Activated CD4-positive, alpha-beta T cell treated with anti-CD3 and anti-CD28 coated beads, Interleukin-2, amount 10 ng/mL, durations not matched to agents 24 days and 14 days (primary cell): ENCODE results near the gene NCOA3. TPM values are rescaled to one million over a fixed set of nuclear protein-coding genes. Genes with fewer than 3 reads are reported as not detected.
"Not testable (repeated sequence)": the region's sequence is repeated elsewhere in the genome, so short reads cannot be mapped to it uniquely, and the experiment has no call there.

Source experiments
- DNase-seq: peaks from one replicate; pipeline ENCODE4 v3.0.0; 2022
- H3K27ac Mint-ChIP-seq: one replicate; pipeline ENCODE4 v1.8.0; 2022; ENCODE audit warnings: mild to moderate bottlenecking, mixed read lengths
- H3K27me3 Mint-ChIP-seq: one replicate; pipeline ENCODE4 v1.8.0; 2022; ENCODE audit warnings: mixed read lengths
- H3K36me3 Mint-ChIP-seq: one replicate; pipeline ENCODE4 v1.8.0; 2022; ENCODE audit warnings: low read depth, mild to moderate bottlenecking, mixed read lengths
- H3K4me1 Mint-ChIP-seq: one replicate; pipeline ENCODE4 v1.8.0; 2021; ENCODE audit warnings: mixed read lengths
- H3K4me3 Mint-ChIP-seq: one replicate; pipeline ENCODE4 v1.8.0; 2022; ENCODE audit warnings: mild to moderate bottlenecking, moderate library complexity, mixed read lengths
- H3K9me3 Mint-ChIP-seq: one replicate; pipeline ENCODE4 v1.8.0; 2021; ENCODE audit warnings: mixed read lengths
- intact Hi-C: fragments of 100-400 bp; cut with micrococcal nuclease; formaldehyde crosslinking; loops from one replicate; pipeline ENCODE4 v1.15.1; 2023
- total RNA-seq: library from RNA; stranded (reverse); gene quantifications from 2 replicates; pipeline ENCODE4 v1.2.3, GENCODE V29; 2022

The NCOA3 gene
- total RNA-seq, 1 donor from 2014 or later = 140 TPM

DNA sequence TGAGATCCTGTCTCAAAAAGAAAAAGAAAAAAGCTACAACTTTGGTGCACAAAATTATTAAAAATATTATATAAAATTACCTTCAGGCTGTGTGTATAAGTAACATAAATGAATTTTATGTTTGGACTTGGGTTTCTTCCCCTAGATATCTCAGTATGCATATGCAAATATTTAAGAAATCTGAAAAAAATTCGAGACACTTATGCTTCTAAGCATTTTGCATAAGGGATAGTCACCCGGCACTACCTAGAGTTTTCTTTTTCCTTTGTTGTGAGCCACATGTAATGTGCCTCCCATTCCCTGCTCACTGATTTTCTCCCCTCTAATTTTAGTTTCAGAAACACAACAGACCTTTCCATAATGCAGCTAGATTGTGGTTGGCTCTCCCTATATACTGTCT lies 79.4 kb downstream of the NCOA3 start:
- Mint-ChIP-seq H3K9me3 (no peaks in the 10 kb centered on the region), H3K36me3 (peaks cover 36% of the 10 kb centered on the region), H3K4me3 (no peak overlapping the region), H3K27ac (no peak overlapping the region), H3K27me3 (no peaks in the 10 kb centered on the region), H3K4me1 (peaks cover 45% of the 10 kb centered on the region)
- intact Hi-C loops = no loop called here
- no peak for DNase-seq

DNA sequence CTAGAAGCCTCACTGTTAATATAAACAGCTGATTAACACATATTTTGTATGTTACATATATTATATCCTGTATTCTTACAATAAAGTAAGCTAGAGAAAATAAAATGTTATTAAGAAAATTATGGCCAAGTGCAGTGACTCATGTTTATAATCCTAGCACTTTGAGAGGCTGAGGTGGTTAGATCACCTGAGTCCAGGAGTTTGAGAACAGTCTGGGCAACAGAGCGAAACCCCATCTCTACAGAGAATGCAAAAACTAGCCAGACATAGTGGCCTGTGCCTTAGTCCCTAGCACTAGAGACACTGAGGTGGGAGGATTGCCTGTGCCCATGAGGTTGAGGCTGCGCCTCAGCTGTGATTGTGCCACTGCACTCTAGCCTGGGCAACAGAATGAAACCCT lies 81.9 kb downstream of the NCOA3 start:
- Mint-ChIP-seq H3K4me1 (peaks cover 36% of the 10 kb centered on the region), H3K9me3 (no peaks in the 10 kb centered on the region), H3K36me3 (peaks cover 45% of the 10 kb centered on the region), H3K27ac (no peak overlapping the region), H3K27me3 (no peaks in the 10 kb centered on the region), H3K4me3 (no peak overlapping the region)
- intact Hi-C loops = no loop called here
- DNase-seq = no peak

GRCh38 chr20:47585087-47585747 lies 83.5 kb downstream of the NCOA3 start:
- DNase-seq = no peak
- intact Hi-C loops = no loop called here
- Mint-ChIP-seq H3K27ac (peak overlapping the region; percentile 29), H3K9me3 (no peaks in the 10 kb centered on the region), H3K4me3 (no peak overlapping the region), H3K27me3 (no peaks in the 10 kb centered on the region), H3K4me1 (peaks cover 24% of the 10 kb centered on the region), H3K36me3 (peaks cover 43% of the 10 kb centered on the region)

DNA sequence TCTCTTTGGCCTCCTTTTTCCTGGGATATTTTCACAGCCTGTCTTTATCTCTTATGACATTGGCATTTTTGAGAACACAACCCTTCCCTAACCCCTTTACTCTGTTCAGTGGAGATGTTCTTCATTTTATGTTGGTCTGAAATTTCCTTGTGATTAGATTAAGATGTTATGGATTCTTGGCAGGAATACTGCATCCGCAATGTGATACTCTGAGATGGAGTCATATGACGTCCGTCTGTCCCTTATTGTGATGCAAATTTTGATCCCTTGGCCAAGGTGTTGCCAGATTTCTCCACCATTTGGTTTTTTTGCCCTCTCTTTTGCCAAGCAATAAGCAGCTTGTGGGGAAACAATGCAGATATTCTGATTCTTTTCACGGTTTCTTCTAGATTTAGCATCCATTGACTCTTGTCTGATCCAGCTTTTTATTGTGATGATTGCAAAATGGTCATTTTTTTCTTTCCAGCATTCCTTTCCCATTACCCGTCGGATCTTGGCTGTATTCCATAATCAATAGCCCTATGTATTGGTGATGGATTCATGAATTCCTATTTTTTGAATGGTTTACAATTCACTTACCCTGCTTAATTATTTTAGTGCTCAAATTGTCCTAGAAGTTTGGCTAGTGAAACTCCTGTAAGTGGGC lies 85.1 kb downstream of the NCOA3 start:
- peaks cover 47% of the 10 kb centered on the region for H3K36me3 Mint-ChIP-seq
- no peak overlapping the region for H3K4me3 Mint-ChIP-seq
- peak overlapping the region; percentile 5 for H3K27ac Mint-ChIP-seq
- H3K9me3 Mint-ChIP-seq = no peaks in the 10 kb centered on the region
- H3K4me1 Mint-ChIP-seq = peaks cover 23% of the 10 kb centered on the region
- no peaks in the 10 kb centered on the region for H3K27me3 Mint-ChIP-seq
- intact Hi-C loops = no loop called here
- DNase-seq = no peak

DNA sequence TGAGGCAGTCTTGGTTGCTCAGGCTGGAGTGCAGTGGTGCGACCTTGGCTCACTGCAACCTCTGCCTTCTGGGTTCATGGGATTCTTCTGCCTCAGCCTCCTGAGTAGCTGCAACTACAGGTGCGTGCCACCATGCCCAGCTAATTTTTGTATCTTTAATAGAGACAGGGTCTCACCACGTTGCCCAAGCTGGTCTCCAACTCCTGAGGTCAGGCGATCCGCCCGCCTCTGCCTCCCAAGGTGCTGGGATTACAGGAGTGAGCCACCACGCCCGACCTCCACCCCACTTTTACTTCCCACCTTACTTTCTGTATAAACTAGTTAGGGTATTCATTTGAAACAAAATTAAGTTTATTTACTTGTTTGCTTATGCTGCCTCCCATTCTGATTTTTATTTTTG lies 86.5 kb downstream of the NCOA3 start:
- Mint-ChIP-seq H3K4me3 (no peak overlapping the region), H3K36me3 (peaks cover 52% of the 10 kb centered on the region), H3K27ac (no peak overlapping the region), H3K4me1 (peaks cover 23% of the 10 kb centered on the region), H3K9me3 (no peaks in the 10 kb centered on the region), H3K27me3 (no peaks in the 10 kb centered on the region)
- DNase-seq = no peak
- intact Hi-C loops = no loop called here

DNA sequence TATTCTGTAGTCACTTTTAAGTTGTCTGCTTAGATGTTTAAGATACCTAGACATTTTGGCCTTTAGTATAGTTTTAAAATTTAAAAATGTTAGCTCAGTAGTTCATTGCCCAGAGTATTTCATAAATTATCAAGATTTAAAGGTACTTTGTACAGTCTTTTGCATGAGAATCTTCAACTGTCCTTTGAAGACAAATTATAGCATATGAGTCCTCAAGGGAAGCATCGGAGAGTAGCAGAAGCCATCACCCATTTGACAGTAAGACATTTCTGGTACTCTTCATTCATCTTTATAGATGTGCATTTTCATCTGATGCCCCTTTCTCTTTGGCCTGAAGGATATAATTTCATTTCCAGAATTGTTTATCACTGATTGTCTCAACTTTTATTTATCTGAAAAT lies 89.5 kb downstream of the NCOA3 start:
- no peak for DNase-seq
- H3K9me3 Mint-ChIP-seq = no peaks in the 10 kb centered on the region
- H3K4me3 Mint-ChIP-seq = no peak overlapping the region
- peaks cover 50% of the 10 kb centered on the region for H3K36me3 Mint-ChIP-seq
- intact Hi-C loops = loop anchor here (5.0 kb wide), 1 partner anchor 34 kb away; no protein-coding TSS in a partner anchor
- no peaks in the 10 kb centered on the region for H3K27me3 Mint-ChIP-seq
- peak overlapping the region; percentile 25 for H3K27ac Mint-ChIP-seq
- H3K4me1 Mint-ChIP-seq = peaks cover 24% of the 10 kb centered on the region

DNA sequence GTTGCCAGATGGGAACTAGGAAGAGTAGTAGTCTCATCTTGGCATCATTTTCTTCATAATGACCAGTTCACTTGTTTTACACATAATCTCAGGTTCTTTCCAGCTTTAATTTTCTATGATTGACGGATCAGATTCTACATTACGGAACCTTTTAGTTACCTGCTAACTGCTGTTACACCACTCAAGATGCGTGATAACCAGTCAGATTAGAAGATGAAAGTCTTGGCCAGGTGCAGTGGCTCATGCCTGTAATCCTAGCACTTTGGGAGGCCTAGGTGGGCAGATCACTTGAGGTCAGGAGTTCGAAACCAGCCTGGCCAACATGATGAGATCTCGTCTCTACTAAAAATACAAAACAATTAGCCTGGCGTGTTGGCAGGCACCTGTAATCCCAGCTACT lies 92.5 kb downstream of the NCOA3 start:
- H3K4me1 Mint-ChIP-seq = peaks cover 24% of the 10 kb centered on the region
- no peak overlapping the region for H3K27ac Mint-ChIP-seq
- no peak for DNase-seq
- H3K4me3 Mint-ChIP-seq = no peak overlapping the region
- H3K27me3 Mint-ChIP-seq = no peaks in the 10 kb centered on the region
- no peaks in the 10 kb centered on the region for H3K9me3 Mint-ChIP-seq
- intact Hi-C loops = loop anchor here (5.0 kb wide), 1 partner anchor 37 kb away; no protein-coding TSS in a partner anchor
- peaks cover 46% of the 10 kb centered on the region for H3K36me3 Mint-ChIP-seq

DNA sequence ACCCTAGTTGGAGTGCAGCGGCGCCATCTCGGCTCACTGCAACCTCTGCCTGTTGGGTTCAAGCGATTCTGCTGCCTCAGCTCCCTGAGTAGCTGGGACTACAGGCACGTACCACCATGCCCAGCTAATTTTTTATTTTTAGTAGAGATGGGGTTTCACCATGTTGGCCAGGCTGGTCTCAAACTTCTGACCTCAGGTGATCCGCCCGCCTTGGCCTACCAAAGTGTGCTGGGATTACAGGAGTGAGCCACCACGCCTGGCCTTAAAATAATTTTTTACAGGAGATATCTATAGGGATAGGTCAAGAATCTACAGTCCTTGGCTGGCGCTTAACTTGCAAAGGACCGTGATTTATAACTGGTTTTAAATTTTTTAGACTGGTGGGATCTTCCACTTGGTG lies 93.5 kb downstream of the NCOA3 start:
- peaks cover 48% of the 10 kb centered on the region for H3K36me3 Mint-ChIP-seq
- not testable (repeated sequence) for H3K27me3 Mint-ChIP-seq

DNA sequence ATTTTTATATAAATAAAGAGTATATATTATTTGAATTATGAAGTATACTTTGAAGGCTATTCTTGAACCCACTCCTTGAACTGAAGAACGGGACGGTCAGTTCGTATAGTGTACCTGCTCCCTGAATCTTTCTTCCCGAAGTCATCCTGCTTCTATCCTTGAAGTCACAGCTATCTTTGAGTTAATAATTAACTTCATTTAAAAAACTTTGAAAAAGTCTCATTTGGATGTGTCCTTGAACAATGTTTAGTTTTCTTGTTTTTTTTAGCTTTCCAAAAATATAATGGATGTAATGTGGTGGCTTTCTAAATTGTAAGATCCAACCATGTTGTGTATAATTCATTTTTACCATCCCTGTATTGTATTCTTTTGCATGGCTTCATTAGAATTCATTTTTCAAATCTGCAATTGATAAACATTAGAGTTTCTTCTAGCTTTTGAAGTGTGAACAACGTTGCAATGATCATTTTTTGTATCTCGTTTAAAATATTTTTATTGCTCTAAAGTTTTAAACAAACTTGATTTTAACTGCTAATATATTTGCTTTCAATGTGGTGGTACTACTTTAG lies 94.4 kb downstream of the NCOA3 start:
- H3K4me1 Mint-ChIP-seq = peaks cover 28% of the 10 kb centered on the region
- no peak overlapping the region for H3K27ac Mint-ChIP-seq
- no peaks in the 10 kb centered on the region for H3K9me3 Mint-ChIP-seq
- no peaks in the 10 kb centered on the region for H3K27me3 Mint-ChIP-seq
- DNase-seq = no peak
- intact Hi-C loops = no loop called here
- peaks cover 50% of the 10 kb centered on the region for H3K36me3 Mint-ChIP-seq
- no peak overlapping the region for H3K4me3 Mint-ChIP-seq

More for the DNA sequence above, 93.5 kb downstream of the NCOA3 start:
- DNase-seq, intact Hi-C loops, H3K9me3 Mint-ChIP-seq, H3K4me3 Mint-ChIP-seq: not testable (repeated sequence)
- H3K27ac Mint-ChIP-seq = peak overlapping the region; percentile 29
- peaks cover 26% of the 10 kb centered on the region for H3K4me1 Mint-ChIP-seq

- H3K36me3 Mint-ChIP-seq = peaks cover 44% of the 10 kb centered on the region
- no peak overlapping the region for H3K27ac Mint-ChIP-seq
- no peaks in the 10 kb centered on the region for H3K27me3 Mint-ChIP-seq
Measured at GRCh38 chr20:47597090-47597489, 95.4 kb downstream of the NCOA3 start.

GRCh38 chr20:47598911-47599744 lies 97.4 kb downstream of the NCOA3 start:
- no peak for DNase-seq
- Mint-ChIP-seq H3K9me3 (no peaks in the 10 kb centered on the region), H3K4me3 (no peak overlapping the region), H3K27ac (peak overlapping the region; percentile 59), H3K36me3 (peaks cover 49% of the 10 kb centered on the region), H3K27me3 (no peaks in the 10 kb centered on the region), H3K4me1 (peaks cover 39% of the 10 kb centered on the region)
- intact Hi-C loops = no loop called here

More at GRCh38 chr20:47597090-47597489, 95.4 kb downstream of the NCOA3 start:
- intact Hi-C loops = no loop called here
- peaks cover 24% of the 10 kb centered on the region for H3K4me1 Mint-ChIP-seq
- no peak for DNase-seq
- no peaks in the 10 kb centered on the region for H3K9me3 Mint-ChIP-seq
- H3K4me3 Mint-ChIP-seq = no peak overlapping the region

DNA sequence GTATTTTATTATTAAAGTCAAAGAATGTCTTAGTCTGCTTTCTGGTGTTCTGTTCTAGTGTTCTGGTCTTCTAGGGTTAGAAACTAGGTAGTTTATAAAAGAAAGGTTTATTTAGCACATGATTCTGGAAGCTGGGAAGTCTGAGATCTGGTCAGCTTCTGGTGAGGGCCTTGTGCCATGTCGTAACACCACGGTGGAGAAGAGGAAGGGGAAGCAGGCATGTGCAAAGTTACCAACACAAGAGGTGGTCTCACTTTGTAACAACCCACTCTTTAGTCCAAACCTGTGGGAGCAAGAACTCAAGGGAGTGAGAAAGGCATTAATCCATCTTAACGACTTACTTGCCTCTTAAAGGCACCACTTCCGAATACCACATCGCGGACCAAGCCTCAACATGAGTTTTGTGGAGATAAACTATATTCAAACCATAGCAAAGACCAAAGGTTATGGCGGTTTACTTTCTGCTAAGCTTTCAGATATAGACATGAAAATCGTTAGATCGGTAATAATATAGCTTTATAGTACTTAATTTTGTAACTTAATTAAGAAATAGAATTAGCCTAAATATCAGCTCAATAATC lies 99.4 kb downstream of the NCOA3 start:
- no peak for DNase-seq
- H3K4me3 Mint-ChIP-seq = no peak overlapping the region
- no peaks in the 10 kb centered on the region for H3K9me3 Mint-ChIP-seq
- intact Hi-C loops = loop anchor here (5.0 kb wide), 1 partner anchor 34 kb away; no protein-coding TSS in a partner anchor
- peaks cover 50% of the 10 kb centered on the region for H3K36me3 Mint-ChIP-seq
- H3K27me3 Mint-ChIP-seq = no peaks in the 10 kb centered on the region
- peaks cover 44% of the 10 kb centered on the region for H3K4me1 Mint-ChIP-seq
- H3K27ac Mint-ChIP-seq = no peak overlapping the region

DNA sequence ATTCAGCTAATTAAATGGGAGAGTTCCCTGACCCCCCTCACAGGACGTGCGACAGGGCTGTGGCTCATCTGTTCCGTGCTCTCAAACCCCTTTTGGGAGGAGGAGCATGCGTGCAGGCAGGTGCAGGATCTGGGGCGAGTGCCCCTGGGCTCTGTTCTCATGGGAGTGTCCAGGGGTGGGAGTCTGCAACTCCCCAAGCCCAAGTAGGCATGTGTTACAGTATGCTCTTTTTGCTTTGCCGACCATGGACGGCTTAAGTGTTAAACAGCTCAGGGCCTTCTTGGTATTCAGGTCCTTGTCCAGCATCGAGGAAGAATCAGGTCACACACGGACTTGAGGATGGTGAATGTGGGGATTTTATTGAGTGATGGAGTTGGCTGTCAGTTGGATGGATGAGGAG lies 101.6 kb downstream of the NCOA3 start:
- Mint-ChIP-seq H3K4me1 (peaks cover 58% of the 10 kb centered on the region), H3K36me3 (peaks cover 54% of the 10 kb centered on the region), H3K9me3 (no peaks in the 10 kb centered on the region), H3K27me3 (no peaks in the 10 kb centered on the region), H3K27ac (peak overlapping the region; percentile 81), H3K4me3 (no peak overlapping the region)
- intact Hi-C loops = loop anchor here (5.0 kb wide), 1 partner anchor 36 kb away; no protein-coding TSS in a partner anchor
- no peak for DNase-seq
